HCT116 (cell line): ENCODE data around the gene ANKIB1. TPM values are rescaled to one million over a fixed set of nuclear protein-coding genes. Genes with fewer than 3 reads are reported as not detected.

ENCODE experiments used
- ATAC-seq: fragments of 200-7000 bp; cut with Tn5 transposase; 2 replicates; pipeline ENCODE4 v1.9.1; 2020; ENCODE audit warnings: mild to moderate bottlenecking, moderate library complexity
- BruUV-seq: library from RNA; stranded (reverse); fragments of 400-500 nt; replicated peaks from 2 replicates; lab custom pipeline; 2021; lab: Mats Ljungman, UMichigan
- CTCF ChIA-PET: fragments of 300-600 bp; sonication (Branson Sonifier 250); formaldehyde crosslinking; loops from one replicate; lab custom pipeline; 2021; ENCODE audit warnings: antibody characterized with exemption; lab: Charles Lee
- POLR2A ChIA-PET: fragments of 300-600, 350-600 bp; sonication (Branson Sonifier 250); formaldehyde crosslinking; loops from one replicate; lab custom pipeline; 2021; ENCODE audit warnings: antibody characterized with exemption; lab: Charles Lee
- RAD21 ChIA-PET, 2 experiments: fragments of 300-600 bp; sonication (Branson Sonifier 250); formaldehyde crosslinking; loops; one replicate each; lab custom pipeline; 2023; ENCODE audit warnings: low total read pairs in 2 of 2; ENCODE audit not compliant: uncharacterized antibody in 2 of 2, unreplicated experiment in 2 of 2, low non-redundant PET in 1 of 2; lab: Charles Lee
- DNase-seq: peaks from one replicate; pipeline ENCODE4 v3.0.0-alpha.2; 2010; ENCODE audit warnings: low read depth, low spot score
- H2AFZ ChIP-seq: fragments of 200-600 bp; shearing (Covaris generic), sonication (generic); 2 replicates; pipeline ENCODE4 v1.6.1; 2017; ENCODE audit warnings: low read depth, mixed run types, mixed read lengths, antibody characterized with exemption, low read length; ENCODE audit not compliant: poor library complexity, severe bottlenecking
- H3K27ac ChIP-seq: 2 replicates; pipeline ENCODE4 v1.5.1; 2012; ENCODE audit warnings: low read depth, low read length
- H3K27me3 ChIP-seq: fragments of 200-600 bp; sonication (generic); 2 replicates; pipeline ENCODE4 v1.6.1; 2016; ENCODE audit warnings: mixed run types, low read length, mixed read lengths; ENCODE audit not compliant: insufficient read depth
- H3K36me3 ChIP-seq, 2 experiments: fragments of 200-500 bp in 1 of 2; fragments of 200-600 bp in 1 of 2; sonication (Bioruptor generic) in 1 of 2; sonication (generic) in 1 of 2; 2 replicates each; pipeline versions ENCODE4 v1.5.1 to v1.6.1; 2014 to 2016; ENCODE audit warnings: low read length in 2 of 2, inconsistent platforms in 1 of 2, mixed read lengths in 1 of 2, mixed run types in 1 of 2; ENCODE audit not compliant: insufficient read depth in 2 of 2, control insufficient read depth in 1 of 2
- H3K4me1 ChIP-seq, 2 experiments: fragments of 200-600 bp in 1 of 2; sonication (generic) in 1 of 2; 2 replicates each; pipeline versions ENCODE4 v1.5.1 to v1.6.1; 2012 to 2017; ENCODE audit warnings: low read length in 2 of 2, inconsistent platforms in 1 of 2, mild to moderate bottlenecking in 1 of 2, mixed read lengths in 1 of 2, mixed run types in 1 of 2, moderate library complexity in 1 of 2; ENCODE audit not compliant: insufficient read depth in 2 of 2, control insufficient read depth in 1 of 2
- H3K4me2 ChIP-seq: fragments of 200-600 bp; sonication (generic); 2 replicates; pipeline ENCODE4 v1.6.1; 2017; ENCODE audit warnings: mixed run types, low read length, mixed read lengths
- H3K4me3 ChIP-seq, 2 experiments: fragments of 200-600 bp in 1 of 2; sonication (generic) in 1 of 2; replicated peaks in 1 of 2; 2 replicates each; pipeline ENCODE4 v1.5.1; 2011 to 2016; ENCODE audit warnings: low read length in 2 of 2, control low read depth in 1 of 2, low read depth in 1 of 2, mild to moderate bottlenecking in 1 of 2, mixed read lengths in 1 of 2, mixed run types in 1 of 2
- H3K79me2 ChIP-seq: fragments of 200-600 bp; sonication (generic); 2 replicates; pipeline ENCODE4 v1.6.1; 2017; ENCODE audit warnings: mild to moderate bottlenecking, mixed run types, low read length, moderate library complexity, mixed read lengths; ENCODE audit not compliant: insufficient read depth
- H3K9ac ChIP-seq: fragments of 200-600 bp; sonication (generic); 2 replicates; pipeline ENCODE4 v1.6.1; 2016; ENCODE audit warnings: low read length, mixed read lengths
- H3K9me2 ChIP-seq: fragments of 200-600 bp; sonication (generic), shearing (Covaris generic); 2 replicates; pipeline ENCODE4 v1.6.1; 2017; ENCODE audit warnings: mixed run types, mild to moderate bottlenecking, moderate library complexity; ENCODE audit not compliant: insufficient read depth
- H3K9me3 ChIP-seq, 2 experiments: fragments of 200-500 bp in 1 of 2; fragments of 200-600 bp in 1 of 2; sonication (Bioruptor generic) in 1 of 2; sonication (generic) in 1 of 2; 2 replicates each; pipeline ENCODE4 v1.6.1; 2014 to 2017; ENCODE audit warnings: low read length in 2 of 2, mixed read lengths in 2 of 2, inconsistent platforms in 1 of 2, low read depth in 1 of 2, mild to moderate bottlenecking in 1 of 2, mixed run types in 1 of 2, moderate library complexity in 1 of 2; ENCODE audit not compliant: control insufficient read depth in 1 of 2, insufficient read depth in 1 of 2
- H4K20me1 ChIP-seq: fragments of 200-600 bp; sonication (generic), shearing (Covaris generic); 2 replicates; pipeline ENCODE4 v1.6.1; 2017; ENCODE audit warnings: mixed run types, mild to moderate bottlenecking, moderate library complexity; ENCODE audit not compliant: insufficient read depth
- EZH2 ChIP-seq: fragments of 200-600 bp; sonication (generic); IDR thresholded peaks from 2 replicates; pipeline ENCODE4 v1.6.1; 2017; ENCODE audit warnings: antibody characterized with exemption, mixed run types
- POLR2AphosphoS5 ChIP-seq: IDR thresholded peaks from 2 replicates; pipeline ENCODE4 v1.6.1; 2011; ENCODE audit warnings: mild to moderate bottlenecking, low read depth, low read length, moderate library complexity
- SIN3A ChIP-seq: IDR thresholded peaks from 2 replicates; pipeline ENCODE4 v1.6.1; 2012; ENCODE audit warnings: low read depth
- SP1 ChIP-seq: IDR thresholded peaks from 2 replicates; pipeline ENCODE4 v1.6.1; 2012; ENCODE audit warnings: low read depth
- TCF7L2 ChIP-seq: IDR thresholded peaks from 2 replicates; pipeline ENCODE4 v1.7.0; 2011; ENCODE audit warnings: borderline replicate concordance, inconsistent platforms; ENCODE audit not compliant: insufficient read depth, insufficient read length; ENCODE audit errors: extremely low read depth
- intact Hi-C: fragments of 100-400 bp; cut with micrococcal nuclease; formaldehyde crosslinking; loops from 2 replicates; pipeline ENCODE4 v1.10.0; 2022
- total RNA-seq: library from RNA; stranded (reverse); gene quantifications from one replicate; pipeline ENCODE4 v1.2.1, GENCODE V29; 2021; ENCODE audit not compliant: unreplicated experiment
- TF ChIP-seq, protein P1 (sequence below): IDR thresholded peaks from 2 replicates; pipeline ENCODE4 v1.6.1; 2012
- TF ChIP-seq, protein P2 (sequence below): IDR thresholded peaks from 2 replicates; pipeline ENCODE4 v1.6.1; 2012; ENCODE audit warnings: low read depth

Gene ANKIB1
- total RNA-seq, 1 experiment from 2014 or later, result 41.2 TPM

DNA sequence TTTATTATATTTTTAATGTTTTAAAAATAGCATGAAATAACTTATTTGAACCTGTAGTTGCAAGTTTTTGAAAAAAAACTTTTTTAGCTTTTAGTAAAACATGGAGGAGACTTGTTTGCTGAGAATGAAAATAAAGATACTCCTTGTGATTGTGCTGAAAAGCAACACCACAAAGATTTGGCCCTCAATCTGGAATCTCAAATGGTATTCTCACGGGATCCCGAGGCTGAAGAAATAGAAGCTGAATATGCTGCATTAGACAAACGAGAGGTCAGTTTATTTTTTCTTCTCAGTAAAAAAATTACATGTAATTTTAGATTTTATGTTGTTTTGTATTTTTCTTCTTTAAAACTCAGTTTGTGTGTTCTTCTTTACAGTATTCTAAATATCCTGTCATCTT is 73.5 kb downstream of the ANKIB1 start:
- H3K27ac ChIP-seq, result no peak overlapping the region
- no peaks in the 10 kb centered on the region for H3K9me3 ChIP-seq
- RAD21 ChIA-PET, result interaction anchor here in 1 of 2 experiments (0.6 kb wide), 1 partner anchor 92 kb away, joined by 3 read pairs; no protein-coding TSS in a partner anchor
- BruUV-seq, result no TSS peak
- no peaks in the 10 kb centered on the region for H3K4me1 ChIP-seq
- no peak overlapping the region for H2AFZ ChIP-seq
- DNase-seq (no peak), ATAC-seq (no peak)
- CTCF ChIA-PET, result no interaction called here
- no peaks in the 10 kb centered on the region for H4K20me1 ChIP-seq
- no peaks in the 10 kb centered on the region for H3K79me2 ChIP-seq
- TF ChIP-seq EZH2, result no peak
- no peak for TF ChIP-seq POLR2AphosphoS5
- TF ChIP-seq SIN3A, result no peak
- TF ChIP-seq SP1, result no peak
- TF ChIP-seq, protein P1, sequence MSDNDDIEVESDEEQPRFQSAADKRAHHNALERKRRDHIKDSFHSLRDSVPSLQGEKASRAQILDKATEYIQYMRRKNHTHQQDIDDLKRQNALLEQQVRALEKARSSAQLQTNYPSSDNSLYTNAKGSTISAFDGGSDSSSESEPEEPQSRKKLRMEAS, result no peak
- no peak for TF ChIP-seq TCF7L2
- TF ChIP-seq, protein P2, sequence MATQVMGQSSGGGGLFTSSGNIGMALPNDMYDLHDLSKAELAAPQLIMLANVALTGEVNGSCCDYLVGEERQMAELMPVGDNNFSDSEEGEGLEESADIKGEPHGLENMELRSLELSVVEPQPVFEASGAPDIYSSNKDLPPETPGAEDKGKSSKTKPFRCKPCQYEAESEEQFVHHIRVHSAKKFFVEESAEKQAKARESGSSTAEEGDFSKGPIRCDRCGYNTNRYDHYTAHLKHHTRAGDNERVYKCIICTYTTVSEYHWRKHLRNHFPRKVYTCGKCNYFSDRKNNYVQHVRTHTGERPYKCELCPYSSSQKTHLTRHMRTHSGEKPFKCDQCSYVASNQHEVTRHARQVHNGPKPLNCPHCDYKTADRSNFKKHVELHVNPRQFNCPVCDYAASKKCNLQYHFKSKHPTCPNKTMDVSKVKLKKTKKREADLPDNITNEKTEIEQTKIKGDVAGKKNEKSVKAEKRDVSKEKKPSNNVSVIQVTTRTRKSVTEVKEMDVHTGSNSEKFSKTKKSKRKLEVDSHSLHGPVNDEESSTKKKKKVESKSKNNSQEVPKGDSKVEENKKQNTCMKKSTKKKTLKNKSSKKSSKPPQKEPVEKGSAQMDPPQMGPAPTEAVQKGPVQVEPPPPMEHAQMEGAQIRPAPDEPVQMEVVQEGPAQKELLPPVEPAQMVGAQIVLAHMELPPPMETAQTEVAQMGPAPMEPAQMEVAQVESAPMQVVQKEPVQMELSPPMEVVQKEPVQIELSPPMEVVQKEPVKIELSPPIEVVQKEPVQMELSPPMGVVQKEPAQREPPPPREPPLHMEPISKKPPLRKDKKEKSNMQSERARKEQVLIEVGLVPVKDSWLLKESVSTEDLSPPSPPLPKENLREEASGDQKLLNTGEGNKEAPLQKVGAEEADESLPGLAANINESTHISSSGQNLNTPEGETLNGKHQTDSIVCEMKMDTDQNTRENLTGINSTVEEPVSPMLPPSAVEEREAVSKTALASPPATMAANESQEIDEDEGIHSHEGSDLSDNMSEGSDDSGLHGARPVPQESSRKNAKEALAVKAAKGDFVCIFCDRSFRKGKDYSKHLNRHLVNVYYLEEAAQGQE, result no peak
- POLR2A ChIA-PET, result interaction anchor here (0.6 kb wide), 1 partner anchor 184 kb away, joined by 3 read pairs; no protein-coding TSS in a partner anchor
- no peak overlapping the region for H3K4me2 ChIP-seq
- no peak overlapping the region for H3K9ac ChIP-seq
- H3K9me2 ChIP-seq, result no peaks in the 10 kb centered on the region
- intact Hi-C loops, result no loop called here
- no peak overlapping the region for H3K4me3 ChIP-seq
- H3K27me3 ChIP-seq, result no peaks in the 10 kb centered on the region
- peaks cover 0 to 2% of the 10 kb centered on the region in 2 experiments; a peak in 1 of 4 replicates for H3K36me3 ChIP-seq
